ENCODE measurements around the gene YIF1B.
"Not testable (repeated sequence)": the region's sequence is repeated elsewhere in the genome, so short reads cannot be mapped to it uniquely, and the experiment has no call there.

Gene YIF1B

GRCh38 chr19:38262585-38263268 lies 53.0 kb downstream of the YIF1B start:
- Histone ChIP-seq H3K27ac (ENCODE audit: low read depth, low read length) (peak overlapping the region; percentile 15), H3K4me1 (ENCODE audit: control insufficient read depth, insufficient read depth, low read length) (peaks cover 25% of the 10 kb centered on the region), H3K9ac (ENCODE audit: low read depth, low read length) (no peak overlapping the region), H3K9me3 (ENCODE audit: control insufficient read depth, insufficient read depth, low read length) (no peaks in the 10 kb centered on the region), H3K4me3 (ENCODE audit: low read depth, low read length) (no peak overlapping the region), H3K36me3 (ENCODE audit: control insufficient read depth, insufficient read depth, low read length) (no peaks in the 10 kb centered on the region), H3K27me3 (ENCODE audit: control insufficient read depth, insufficient read depth, low read length) (no peaks in the 10 kb centered on the region)

- H3K27me3 ChIP-seq (ENCODE audit: control insufficient read depth, insufficient read depth, low read length); H3K9me3 ChIP-seq (ENCODE audit: control insufficient read depth, insufficient read depth, low read length); H3K9ac ChIP-seq (ENCODE audit: low read depth, low read length); H3K27ac ChIP-seq (ENCODE audit: low read depth, low read length); H3K4me3 ChIP-seq (ENCODE audit: low read depth, low read length); H3K36me3 ChIP-seq (ENCODE audit: control insufficient read depth, insufficient read depth, low read length): not testable (repeated sequence)
- peaks cover 17% of the 10 kb centered on the region for H3K4me1 ChIP-seq (ENCODE audit: control insufficient read depth, insufficient read depth, low read length)
Measured at GRCh38 chr19:38261942-38262341, 53.8 kb downstream of the YIF1B start.

- Histone ChIP-seq H3K36me3 (ENCODE audit: control insufficient read depth, insufficient read depth, low read length) (no peaks in the 10 kb centered on the region), H3K9ac (ENCODE audit: low read depth, low read length) (peak overlapping the region; percentile 23; the same call in 1 of the 2 replicates), H3K9me3 (ENCODE audit: control insufficient read depth, insufficient read depth, low read length) (no peaks in the 10 kb centered on the region), H3K27me3 (ENCODE audit: control insufficient read depth, insufficient read depth, low read length) (peaks cover 8% of the 10 kb centered on the region), H3K27ac (ENCODE audit: low read depth, low read length) (no peak overlapping the region), H3K4me3 (ENCODE audit: low read depth, low read length) (peak overlapping the region; percentile 66), H3K4me1 (ENCODE audit: control insufficient read depth, insufficient read depth, low read length) (peaks cover 29% of the 10 kb centered on the region)
Measured at GRCh38 chr19:38255383-38256014, 60.2 kb downstream of the YIF1B start.

- Histone ChIP-seq H3K36me3 (ENCODE audit: control insufficient read depth, insufficient read depth, low read length) (no peaks in the 10 kb centered on the region), H3K27ac (ENCODE audit: low read depth, low read length) (no peak overlapping the region), H3K4me3 (ENCODE audit: low read depth, low read length) (no peak overlapping the region), H3K4me1 (ENCODE audit: control insufficient read depth, insufficient read depth, low read length) (peaks cover 31% of the 10 kb centered on the region), H3K9me3 (ENCODE audit: control insufficient read depth, insufficient read depth, low read length) (no peaks in the 10 kb centered on the region), H3K9ac (ENCODE audit: low read depth, low read length) (no peak overlapping the region), H3K27me3 (ENCODE audit: control insufficient read depth, insufficient read depth, low read length) (peaks cover 8% of the 10 kb centered on the region)
Measured at GRCh38 chr19:38253788-38254187, 62.0 kb downstream of the YIF1B start.

All from HUES48 (cell line).